ENCODE measurements around the gene ACOX2. TPM values are rescaled to one million over a fixed set of nuclear protein-coding genes. Genes with fewer than 3 reads are reported as not detected.
A peak's percentile ranks its signal among the peaks of the same experiment; 100 is the strongest.

The ACOX2 gene
- polyA plus RNA-seq, 2 of the 4 experiments (the other 2 are of a cell fraction), result 4.8 to 23.2 TPM

DNA sequence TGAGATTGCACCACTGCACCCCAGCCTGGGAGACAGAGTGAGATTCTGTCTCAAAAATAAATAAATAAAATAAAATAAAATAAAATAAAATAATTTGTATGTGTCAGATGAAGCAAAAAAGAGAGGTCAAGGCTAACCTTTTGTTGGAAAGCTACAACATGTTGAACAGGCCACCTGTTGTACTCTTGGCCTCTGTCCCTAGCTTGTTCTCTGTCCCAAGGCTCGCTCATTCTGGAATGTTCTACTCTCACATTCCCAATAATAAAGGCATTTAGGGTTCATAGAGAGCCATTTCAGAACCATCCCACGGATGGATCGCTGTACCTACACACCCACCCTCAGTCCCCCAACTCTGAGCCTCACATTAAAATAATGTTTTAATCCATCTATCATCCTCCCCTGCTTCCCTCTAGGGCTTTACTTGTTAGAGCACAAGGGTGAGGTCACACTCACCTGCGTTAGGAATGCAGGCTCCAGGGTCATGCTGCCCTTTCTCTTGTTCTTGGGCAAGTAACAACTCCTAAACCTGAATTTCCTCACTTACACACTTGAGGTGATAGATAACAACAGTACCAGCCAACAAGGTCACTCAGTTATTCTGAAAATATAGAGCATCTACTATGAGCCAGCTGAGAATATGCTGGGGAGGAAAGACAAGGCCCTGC lies 70.0 kb downstream of the ACOX2 start:
- 87% methylated on average over 4 of the region's 4 CpGs for WGBS (ENCODE audit: missing lambda C conversion rate)
- no peak for ATAC-seq
- H3K4me2 ChIP-seq, result no peak overlapping the region

GRCh38 chr3:58464866-58465265 lies 72.1 kb downstream of the ACOX2 start:
- Histone ChIP-seq H3K27ac (peak overlapping the region in 1 of 2 experiments; percentile 71; a peak in 3 of 6 replicates), H3K4me3 (no peak overlapping the region), H3K4me2 (no peak overlapping the region), H3K9me3 (no peaks in the 10 kb centered on the region), H3K4me1 (peaks cover 29% of the 10 kb centered on the region)
- ATAC-seq, result no peak
- DNase-seq (ENCODE audit: low read depth in 1 of 2, low spot score in 1 of 2), result no peak
- TF ChIP-seq RARB (CRISPR knock-in tag; IDR thresholded peaks at IDR 0.05), result no peak
- TF ChIP-seq, protein P1, sequence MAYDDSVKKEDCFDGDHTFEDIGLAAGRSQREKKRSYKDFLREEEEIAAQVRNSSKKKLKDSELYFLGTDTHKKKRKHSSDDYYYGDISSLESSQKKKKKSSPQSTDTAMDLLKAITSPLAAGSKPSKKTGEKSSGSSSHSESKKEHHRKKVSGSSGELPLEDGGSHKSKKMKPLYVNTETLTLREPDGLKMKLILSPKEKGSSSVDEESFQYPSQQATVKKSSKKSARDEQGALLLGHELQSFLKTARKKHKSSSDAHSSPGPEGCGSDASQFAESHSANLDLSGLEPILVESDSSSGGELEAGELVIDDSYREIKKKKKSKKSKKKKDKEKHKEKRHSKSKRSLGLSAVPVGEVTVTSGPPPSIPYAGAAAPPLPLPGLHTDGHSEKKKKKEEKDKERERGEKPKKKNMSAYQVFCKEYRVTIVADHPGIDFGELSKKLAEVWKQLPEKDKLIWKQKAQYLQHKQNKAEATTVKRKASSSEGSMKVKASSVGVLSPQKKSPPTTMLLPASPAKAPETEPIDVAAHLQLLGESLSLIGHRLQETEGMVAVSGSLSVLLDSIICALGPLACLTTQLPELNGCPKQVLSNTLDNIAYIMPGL (CRISPR knock-in tag; IDR thresholded peaks at IDR 0.05; ENCODE audit: borderline replicate concordance), result no peak
- TF ChIP-seq SREBF2 (IDR thresholded peaks at IDR 0.05), result no peak
- no peak for TF ChIP-seq FOSB (CRISPR knock-in tag; IDR thresholded peaks at IDR 0.05)
- no peak for TF ChIP-seq CHD2 (IDR thresholded peaks at IDR 0.05; ENCODE audit: low read length, partially characterized antibody)
- TF ChIP-seq EHF (CRISPR knock-in tag; IDR thresholded peaks at IDR 0.05), result no peak
- TF ChIP-seq NFE2L2 (conservative IDR thresholded peaks at IDR 0.05; ENCODE audit: low read length), result no peak
- TF ChIP-seq HOXB13 (CRISPR knock-in tag; IDR thresholded peaks at IDR 0.05; ENCODE audit: low read depth), result no peak
- no peak for TF ChIP-seq KDM5A (IDR thresholded peaks at IDR 0.05)
- no peak for TF ChIP-seq BHLHE40 (IDR thresholded peaks at IDR 0.05; ENCODE audit: low read depth, low read length)
- no peak for TF ChIP-seq HOXA7 (CRISPR knock-in tag; IDR thresholded peaks at IDR 0.05)
- TF ChIP-seq HDAC2 (IDR thresholded peaks at IDR 0.05), result no peak
- FAIRE-seq, result no peak
- POLR2A ChIA-PET, result no interaction called here
- 67% methylated on average over 3 of the region's 3 CpGs for WGBS (ENCODE audit: missing lambda C conversion rate)
- CTCF ChIA-PET, result interaction anchor here (1.7 to 3.0 kb wide), 4 partner anchors 19 to 64 kb away, joined by 4 to 18 read pairs (median 9); no protein-coding TSS in a partner anchor

More for the DNA sequence above, 70.0 kb downstream of the ACOX2 start:
- TF ChIP-seq RARB (CRISPR knock-in tag; IDR thresholded peaks at IDR 0.05), result no peak
- no peak for TF ChIP-seq POLR2A (IDR thresholded peaks at IDR 0.05; ENCODE audit: low read length)
- no peak for TF ChIP-seq ZNF302 (CRISPR knock-in tag; IDR thresholded peaks at IDR 0.05)
- no peak for TF ChIP-seq GATA3 (IDR thresholded peaks at IDR 0.05; ENCODE audit: borderline replicate concordance)
- TF ChIP-seq PHF8 (IDR thresholded peaks at IDR 0.05; ENCODE audit: borderline replicate concordance, low read depth), result no peak
- TF ChIP-seq JUNB (IDR thresholded peaks at IDR 0.05), result no peak
- no peak for TF ChIP-seq SMC3 (IDR thresholded peaks at IDR 0.05)
- TF ChIP-seq HDAC2 (IDR thresholded peaks at IDR 0.05), result no peak
- no peak for TF ChIP-seq SREBF2 (IDR thresholded peaks at IDR 0.05)
- no peak for TF ChIP-seq PBX3 (IDR thresholded peaks at IDR 0.05)
- TF ChIP-seq FOSL2 (IDR thresholded peaks at IDR 0.05), result no peak
- TF ChIP-seq FOSL2 (CRISPR knock-in tag; IDR thresholded peaks at IDR 0.05), result no peak
- TF ChIP-seq NFE2L2 (conservative IDR thresholded peaks at IDR 0.05; ENCODE audit: low read length), result no peak
- TF ChIP-seq FOXS1 (CRISPR knock-in tag; IDR thresholded peaks at IDR 0.05), result no peak
- DNase-seq (ENCODE audit: low read depth in 1 of 2, low spot score in 1 of 2), result no peak
- Histone ChIP-seq H3K4me3 (no peak overlapping the region), H3K9me3 (no peaks in the 10 kb centered on the region), H3K27ac (peak overlapping the region; percentile 14 to 68; a peak in 4 of 6 replicates), H3K4me1 (peaks cover 47% of the 10 kb centered on the region)
- no peak for FAIRE-seq
- POLR2A ChIA-PET, result no interaction called here
- CTCF ChIA-PET, result interaction anchor here (1.2 to 2.3 kb wide), 2 partner anchors 17 to 24 kb away, joined by 8 to 11 read pairs; partner anchors contain the start of gene KCTD6

DNA sequence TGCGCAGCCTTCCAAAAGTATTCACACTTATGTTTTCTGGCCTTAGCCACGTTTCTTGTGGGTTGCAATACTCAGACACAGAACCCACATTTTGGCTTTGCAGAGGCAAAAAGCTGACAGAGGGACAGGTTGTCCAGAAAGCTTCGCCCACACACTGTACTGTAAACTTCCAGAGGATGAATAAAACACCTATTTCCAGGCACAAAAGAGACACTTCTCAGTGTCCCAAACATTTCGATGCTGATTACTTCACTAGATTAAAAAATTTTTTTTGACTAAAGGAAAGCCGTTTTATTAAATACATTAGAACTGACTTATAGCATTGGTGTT lies 73.1 kb downstream of the ACOX2 start:
- FAIRE-seq, result no peak
- 23% methylated on average over 5 of the region's 5 CpGs for WGBS (ENCODE audit: missing lambda C conversion rate)
- Histone ChIP-seq H3K4me1 (peaks cover 21% of the 10 kb centered on the region; the same call in 2 of the 3 replicates), H3K9me3 (no peaks in the 10 kb centered on the region), H3K27ac (peak overlapping the region; percentile 68 to 75), H3K4me2 (peak overlapping the region; percentile 79), H3K4me3 (no peak overlapping the region)
- TF ChIP-seq USF2 (IDR thresholded peaks at IDR 0.05) (peak; percentile 36), CBX2 (IDR thresholded peaks at IDR 0.05; ENCODE audit: borderline replicate concordance, low read depth) (no peak), ZC3H11A (IDR thresholded peaks at IDR 0.05) (0 out of 2 replicates have a peak, but pooled peaks have one; percentile 11)
- TF ChIP-seq, protein P2, sequence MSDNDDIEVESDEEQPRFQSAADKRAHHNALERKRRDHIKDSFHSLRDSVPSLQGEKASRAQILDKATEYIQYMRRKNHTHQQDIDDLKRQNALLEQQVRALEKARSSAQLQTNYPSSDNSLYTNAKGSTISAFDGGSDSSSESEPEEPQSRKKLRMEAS (IDR thresholded peaks at IDR 0.05), result peak; percentile 77; the same call in 1 of the 2 replicates
- ATAC-seq, result no peak; a peak in 1 of 6 replicates
- DNase-seq (ENCODE audit: low read depth in 1 of 2, low spot score in 1 of 2), result no peak
- ChIA-PET POLR2A (no interaction called here), CTCF (interaction anchor here (0.6 to 3.0 kb wide), 28 partner anchors 9 to 261 kb away, joined by 3 to 24 read pairs (median 4); partner anchors contain the start of gene KCTD6)
